ENCODE measurements around the gene TMEM271.

Gene TMEM271

DNA sequence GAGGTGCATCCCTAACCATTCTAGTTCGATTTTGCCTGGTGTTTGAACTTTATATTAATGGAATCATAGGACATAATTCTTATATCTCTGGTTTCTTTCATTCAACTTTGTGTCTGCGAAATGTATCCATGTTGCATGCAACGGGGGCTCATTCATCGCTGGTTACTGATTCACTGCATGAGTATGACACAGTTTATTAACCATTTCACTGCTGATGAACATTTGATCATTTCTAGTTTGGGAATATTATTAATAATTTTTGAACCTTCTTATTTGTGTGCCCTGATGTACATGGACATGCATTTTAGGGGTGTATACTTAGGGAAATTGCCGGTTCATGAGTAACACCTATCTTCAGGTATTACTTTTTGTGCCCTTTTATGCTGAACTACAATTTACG, 5.1 kb upstream of the TMEM271 start:
- no peak for DNase-seq (ENCODE audit: low read depth, low spot score)

DNA sequence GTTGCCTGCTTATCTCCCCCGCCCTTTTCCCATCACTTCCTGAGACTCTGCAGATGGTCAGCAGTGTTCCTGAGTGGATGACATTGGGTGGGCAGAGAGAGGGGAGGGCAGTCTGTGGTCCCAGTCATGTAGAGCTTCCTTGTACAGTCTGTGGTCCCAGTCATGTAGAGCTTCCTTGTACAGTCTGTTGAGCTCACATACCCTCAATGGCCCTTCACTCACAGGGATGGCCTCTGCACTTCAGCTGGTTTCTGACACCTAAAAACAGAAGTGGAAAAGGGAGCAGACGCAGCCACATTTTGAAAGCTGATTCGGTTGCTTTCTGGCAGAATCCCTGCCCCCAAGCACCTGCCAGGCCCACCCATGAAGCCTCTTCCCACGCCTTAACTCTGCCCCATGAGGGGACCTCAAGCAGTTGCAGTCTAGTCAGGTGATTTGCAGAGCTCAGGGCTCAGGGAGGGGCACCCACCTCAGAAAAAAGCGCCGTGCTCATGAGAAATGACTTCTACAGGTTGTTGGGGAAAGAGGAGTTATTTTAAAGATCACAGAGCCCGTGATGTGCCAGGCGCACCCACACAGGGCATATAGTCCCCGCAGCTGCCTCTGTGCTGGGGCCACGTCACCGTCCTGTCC, 3.6 kb upstream of the TMEM271 start:
- no peak for DNase-seq (ENCODE audit: low read depth, low spot score)

DNA sequence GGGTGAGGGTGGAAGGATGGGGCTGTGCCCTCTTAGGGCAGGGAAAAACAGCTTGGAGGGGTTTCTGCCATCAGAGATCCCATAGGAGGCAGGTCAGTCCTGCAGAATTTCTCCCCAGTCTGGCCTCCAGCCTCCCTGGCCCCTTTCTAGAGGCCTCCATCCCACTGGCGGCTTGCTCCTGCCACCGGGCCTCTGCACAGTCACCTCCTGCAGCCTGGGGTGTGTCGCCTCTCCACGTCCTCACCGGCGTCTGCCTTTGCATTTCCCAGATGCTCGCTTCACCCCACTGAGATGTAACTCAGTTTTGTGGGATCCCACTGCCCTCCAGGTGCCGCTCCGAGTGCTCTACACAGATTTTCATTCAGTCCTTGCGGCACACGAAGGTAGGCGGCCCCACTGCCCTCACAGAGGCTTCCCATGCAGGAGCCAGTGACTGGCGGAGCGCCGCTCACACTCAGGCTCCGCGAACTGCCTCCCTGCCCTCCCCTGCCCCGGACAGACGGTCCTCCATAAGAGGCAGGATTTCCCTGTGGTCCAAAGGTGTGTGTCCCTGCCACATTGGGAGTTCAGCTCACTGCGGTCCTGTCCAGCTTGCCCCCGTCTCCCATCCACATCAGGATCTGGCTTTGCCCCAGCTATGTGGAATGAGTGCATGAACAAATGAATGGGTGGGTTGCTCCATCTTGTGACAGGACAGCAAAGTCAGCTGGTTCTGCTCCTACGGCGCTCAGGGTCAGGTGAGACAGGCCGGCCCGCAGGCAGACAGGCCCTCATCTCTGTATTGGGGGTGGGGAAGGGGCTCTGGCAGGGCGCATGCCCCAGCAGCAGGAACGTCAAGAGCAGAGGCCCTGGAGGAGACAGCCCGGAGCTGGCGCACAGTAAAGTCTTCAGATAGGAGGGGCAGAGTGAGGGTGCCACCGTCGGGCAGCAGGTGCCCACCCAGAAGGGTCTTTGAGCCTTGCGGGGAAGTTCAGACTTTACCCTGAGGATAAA, 2.7 kb upstream of the TMEM271 start:
- DNase-seq (ENCODE audit: low read depth, low spot score): no peak

DNA sequence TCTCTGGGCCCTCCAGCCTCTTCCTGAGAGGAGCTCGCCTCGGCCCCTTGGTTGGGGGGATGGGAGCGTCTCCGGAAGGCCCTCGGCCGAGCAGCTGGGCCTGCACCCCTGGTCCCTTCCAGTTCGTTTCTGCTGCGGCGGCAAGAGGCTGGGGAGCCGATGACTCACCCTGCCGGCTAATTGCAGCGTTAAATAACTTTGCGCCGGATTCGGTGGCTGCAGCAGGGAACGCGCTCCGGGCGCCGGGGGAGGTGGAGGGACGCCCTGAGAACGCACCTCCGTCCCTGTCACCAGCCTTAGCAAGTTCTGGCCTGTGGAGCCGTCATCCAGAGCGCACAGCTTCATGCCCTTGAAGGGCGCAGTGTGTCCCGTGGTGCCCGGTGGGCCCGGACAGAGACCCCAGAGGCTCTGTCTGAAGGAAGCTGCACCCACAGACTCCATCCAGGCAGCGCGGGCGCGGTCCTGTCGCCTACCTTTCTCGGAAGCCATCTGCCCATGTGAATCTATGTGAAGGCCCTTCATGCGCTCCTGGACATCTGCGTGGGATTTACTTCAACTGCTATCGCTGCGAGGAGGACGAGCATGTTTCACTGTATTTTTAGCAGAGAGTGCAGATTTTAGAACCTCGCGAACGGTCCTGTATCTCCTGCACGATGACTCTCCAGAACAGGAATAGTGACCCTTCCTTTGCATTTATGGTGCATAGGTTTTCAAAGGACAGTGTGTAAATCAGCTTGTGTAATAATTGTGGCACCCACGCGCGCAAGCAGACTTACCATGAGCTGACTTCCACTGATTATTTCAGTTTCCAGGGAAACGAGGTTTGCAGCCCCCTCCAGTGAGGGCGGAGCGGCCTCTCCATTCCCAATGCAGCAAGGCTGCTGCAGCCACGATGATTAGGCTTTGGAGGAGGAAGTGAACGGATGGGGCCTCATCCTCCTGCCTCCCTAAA, 1.7 kb upstream of the TMEM271 start:
- DNase-seq (ENCODE audit: low read depth, low spot score): peak; percentile 72

DNA sequence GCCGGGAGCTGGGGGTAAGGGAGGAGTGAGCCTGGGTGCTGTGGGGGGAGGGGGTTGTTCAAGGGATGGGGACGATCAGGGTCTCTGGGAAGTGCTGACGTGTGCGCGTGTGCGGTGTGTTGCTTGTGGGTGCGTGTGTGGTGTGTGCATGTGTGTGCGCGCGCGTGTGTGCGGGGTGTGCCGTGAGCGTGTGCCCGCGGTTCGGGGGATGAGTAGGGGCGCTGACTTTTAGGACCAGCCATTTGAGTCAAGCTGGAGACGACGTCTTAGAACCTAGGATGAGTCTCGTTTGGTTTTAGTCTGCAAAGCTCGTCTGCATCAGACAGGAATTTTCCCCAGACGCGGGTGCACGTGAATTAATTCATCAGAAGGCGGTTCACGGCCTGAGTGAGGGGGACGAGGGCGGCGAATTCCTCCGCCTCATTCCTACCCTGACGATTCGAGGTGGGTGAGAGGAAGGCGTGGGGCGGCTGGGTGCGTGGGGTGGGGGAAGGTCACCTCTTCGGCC, 950 bp upstream of the TMEM271 start:
- no peak for DNase-seq (ENCODE audit: low read depth, low spot score)

DNA sequence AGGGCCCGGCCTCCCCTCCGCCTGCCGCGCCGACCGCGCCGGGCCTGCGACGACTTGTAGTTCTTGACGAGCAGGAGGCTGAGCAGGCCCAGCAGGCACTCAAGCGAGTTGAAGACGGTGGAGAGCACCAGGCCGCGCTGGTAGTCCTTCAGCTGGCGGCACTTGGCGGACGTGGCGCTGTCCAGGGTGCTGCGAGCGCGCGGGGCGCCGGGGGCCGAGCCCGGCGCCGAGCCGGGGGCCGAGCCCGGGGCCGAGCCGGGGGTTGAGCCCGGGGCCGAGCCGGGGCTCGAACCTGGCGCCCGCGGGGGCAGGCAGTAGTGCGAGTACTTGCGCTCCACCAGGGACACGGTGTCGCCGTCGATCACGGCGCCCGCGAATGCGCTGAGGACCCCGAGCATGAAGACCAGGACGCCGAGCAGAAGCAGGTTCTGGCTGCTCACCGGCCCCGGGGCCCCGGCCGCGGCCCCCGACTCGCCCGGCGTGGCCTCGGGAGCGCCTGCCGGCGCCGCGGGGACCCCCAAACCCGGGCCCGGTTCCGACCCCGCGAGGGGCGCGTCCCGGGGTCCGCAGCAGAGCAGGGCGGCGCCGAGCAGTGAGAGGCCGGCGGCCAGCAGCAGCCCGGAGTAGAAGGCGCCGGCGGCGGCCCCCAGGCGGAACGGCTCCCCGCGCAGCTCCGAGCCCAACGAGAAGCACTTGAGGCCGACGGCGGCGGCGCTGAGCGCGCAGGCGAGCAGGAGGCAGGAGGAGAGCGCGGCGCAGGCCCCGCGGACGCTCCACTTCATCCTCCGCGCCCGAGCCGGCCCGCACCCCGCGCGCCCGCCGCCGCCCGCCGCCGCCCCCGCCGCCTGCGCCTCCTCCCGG, 584 bp downstream of the TMEM271 start:
- peak; percentile 76 for DNase-seq (ENCODE audit: low read depth, low spot score)

DNA sequence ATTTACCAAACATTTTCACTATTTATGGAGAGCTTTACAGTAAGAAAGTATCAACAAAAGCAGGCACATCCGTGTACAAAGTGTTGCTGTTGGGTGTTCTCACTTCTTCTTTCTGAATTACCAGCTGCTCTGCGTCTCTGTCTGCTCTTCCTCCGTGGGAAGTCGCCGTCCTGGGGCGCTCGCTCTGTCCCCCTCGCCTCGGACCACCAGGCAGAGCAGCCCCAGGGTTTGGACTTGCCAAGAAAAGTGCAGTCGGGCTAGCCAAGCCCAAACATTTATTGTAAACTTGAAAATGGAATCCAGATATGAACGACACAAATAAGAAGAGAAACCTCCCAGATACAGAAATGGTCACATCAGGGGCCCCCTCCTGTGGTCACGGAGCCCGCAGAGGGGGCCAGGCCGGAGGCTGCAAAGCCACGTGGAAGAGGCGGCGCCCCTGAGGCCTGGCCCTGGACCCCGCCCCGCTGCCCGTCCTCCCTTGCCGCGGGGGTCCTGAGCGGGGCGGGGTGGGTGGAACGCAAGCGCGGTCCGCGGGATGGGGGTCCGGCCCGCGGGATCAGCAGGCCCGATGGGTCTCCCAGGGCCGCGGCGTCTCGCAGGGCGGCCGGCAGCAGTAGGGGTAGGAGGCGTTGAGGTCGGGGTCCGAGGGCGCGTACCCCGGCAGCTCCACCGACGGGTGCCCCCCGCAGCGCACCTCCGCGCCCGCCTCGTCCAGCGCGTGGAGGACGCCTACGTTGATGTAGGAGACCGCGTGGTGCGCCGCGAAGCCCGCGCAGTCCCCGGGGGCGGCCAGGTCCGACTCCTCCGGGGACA, 1.5 kb downstream of the TMEM271 start:
- DNase-seq (ENCODE audit: low read depth, low spot score): no peak

DNA sequence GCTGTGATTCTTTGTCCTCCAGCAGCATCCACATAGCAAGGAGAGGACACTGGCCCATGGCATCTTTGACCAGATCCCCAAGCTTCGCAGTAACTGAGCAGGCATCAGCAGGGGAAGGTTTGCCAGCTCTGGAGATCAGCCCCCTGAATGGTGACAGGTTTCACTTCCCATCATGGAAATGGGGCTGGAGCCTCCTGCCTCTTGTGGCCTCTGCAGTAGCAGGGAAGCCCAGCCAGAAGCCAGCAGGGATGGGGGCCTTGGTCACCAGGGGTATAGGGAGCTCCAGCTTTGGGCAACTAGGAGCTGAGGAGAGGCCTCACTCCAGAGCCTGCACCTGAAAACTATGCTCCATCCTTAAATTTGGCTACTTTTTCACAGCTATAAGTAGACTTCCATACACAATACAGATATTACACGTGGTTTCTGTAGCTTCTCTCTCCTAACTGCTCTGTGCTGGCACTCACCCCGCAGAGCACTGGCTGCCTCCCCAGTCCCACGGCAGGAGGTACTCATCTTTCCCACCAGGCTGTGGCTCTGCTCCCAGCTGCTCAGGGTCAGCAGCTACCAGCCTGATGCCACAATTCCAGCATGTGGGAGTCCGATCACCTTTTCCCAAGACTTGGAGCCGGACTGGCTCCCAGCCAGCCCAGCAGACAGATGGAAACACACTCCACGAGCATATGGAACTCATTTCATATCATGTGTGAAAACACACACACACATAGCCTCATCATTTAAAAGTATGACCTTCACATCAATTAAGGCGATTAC, 2.8 kb downstream of the TMEM271 start:
- DNase-seq (ENCODE audit: low read depth, low spot score): no peak

DNA sequence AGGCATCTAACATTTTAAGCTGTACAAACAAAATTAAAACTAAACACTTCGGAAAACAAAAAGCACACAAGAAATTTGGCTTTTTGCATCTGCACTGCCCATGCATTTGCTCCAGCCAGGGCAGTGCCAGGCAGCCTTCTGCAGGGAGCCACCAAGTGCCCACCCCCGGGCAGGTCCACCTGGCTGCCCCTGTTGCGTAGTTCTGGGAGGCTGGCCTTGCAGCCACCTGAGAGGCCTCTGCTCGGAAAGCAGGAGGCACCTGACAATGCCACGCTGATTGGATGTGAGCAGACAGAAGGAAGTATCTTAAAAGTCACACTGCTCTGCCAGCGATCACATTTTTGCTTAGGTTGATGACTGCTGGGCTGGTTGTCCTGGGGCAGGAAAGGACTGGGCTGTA, 3.5 kb downstream of the TMEM271 start:
- DNase-seq (ENCODE audit: low read depth, low spot score): no peak

DNA sequence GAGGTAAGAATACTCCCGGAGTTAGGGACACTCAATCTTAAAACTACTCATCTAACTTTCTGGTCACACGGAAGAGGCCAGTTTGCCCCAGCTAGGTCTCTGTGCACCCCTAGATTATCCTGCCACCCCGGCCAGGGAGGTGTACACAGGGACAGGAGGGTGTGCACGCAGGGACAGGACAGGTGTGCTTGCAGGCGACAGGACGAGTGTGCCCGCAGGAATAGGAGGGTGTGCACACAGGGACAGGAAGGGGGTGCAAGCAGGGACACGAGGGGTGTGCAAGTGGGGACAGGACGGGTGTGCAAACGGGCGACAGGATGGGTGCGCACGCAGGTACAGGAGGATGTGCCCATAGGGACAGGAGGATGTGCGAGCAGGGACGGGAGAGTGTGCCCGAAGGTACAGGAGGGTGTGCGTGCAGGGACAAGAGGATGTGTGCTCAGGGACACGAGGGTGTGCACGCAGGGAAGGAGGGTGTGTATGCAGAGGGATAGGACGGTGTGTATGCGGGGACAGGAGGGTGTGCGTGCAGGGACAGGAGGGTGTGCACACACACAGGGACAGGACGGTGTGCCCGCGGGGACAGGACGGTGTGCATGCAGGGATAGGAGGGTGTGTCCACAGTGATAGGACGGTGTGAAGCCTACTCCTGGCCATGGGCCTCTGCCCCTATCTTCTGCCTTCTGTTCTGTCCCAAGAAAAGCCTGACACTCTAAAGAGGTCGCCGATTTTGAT, 4.1 kb downstream of the TMEM271 start:
- DNase-seq (ENCODE audit: low read depth, low spot score): no peak

DNA sequence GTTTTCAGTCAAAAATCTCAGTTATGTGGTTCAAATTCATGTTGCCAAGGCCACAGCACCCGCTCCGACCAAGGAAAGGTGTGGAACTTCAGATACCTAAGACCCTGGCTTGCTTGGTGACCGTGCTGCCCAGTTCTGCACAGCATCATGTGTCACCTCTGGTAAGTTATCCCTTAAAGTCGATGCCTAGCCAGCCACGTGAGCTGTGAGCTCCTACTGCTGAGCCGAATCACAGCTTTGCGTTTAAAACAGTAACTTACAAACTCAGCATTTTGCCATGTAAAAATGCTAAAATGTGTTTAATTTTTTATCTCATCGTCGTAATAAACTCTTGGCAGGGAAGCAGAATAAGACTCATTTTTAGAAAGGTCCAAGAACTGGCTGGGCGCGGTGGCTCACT, 5.3 kb downstream of the TMEM271 start:
- DNase-seq (ENCODE audit: low read depth, low spot score): no peak

DNA sequence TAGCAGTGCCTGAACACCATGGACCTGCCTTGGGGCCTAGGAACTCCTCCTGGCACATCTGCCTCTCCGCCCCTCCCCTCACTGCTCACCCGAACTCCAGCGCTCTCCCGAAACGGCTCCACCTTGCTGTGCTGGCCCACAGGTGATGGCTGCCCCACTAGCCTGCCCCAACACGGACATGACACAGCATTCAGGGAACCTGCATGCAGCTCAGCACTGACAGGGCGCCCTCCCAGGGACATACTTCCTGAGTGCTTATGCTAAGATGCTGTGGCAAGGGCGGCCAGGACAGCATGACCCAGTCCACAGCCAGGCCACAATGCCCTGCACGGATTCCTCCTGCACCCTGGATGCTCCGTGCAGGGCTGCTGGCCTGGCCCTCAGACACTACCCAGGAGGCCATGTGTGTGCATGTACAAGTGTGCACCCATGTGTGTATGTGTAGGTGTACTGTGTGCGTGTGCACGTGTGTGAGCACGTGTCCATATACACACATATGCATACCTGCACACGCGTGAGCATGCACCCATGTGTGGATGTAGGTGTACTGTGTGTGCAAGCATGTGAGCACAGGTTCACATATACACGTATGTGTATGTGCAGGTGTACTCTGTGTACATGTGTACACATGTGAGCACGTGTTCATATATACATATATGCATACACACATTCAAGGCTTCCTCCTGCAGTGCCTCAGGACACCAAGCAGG, 6.0 kb downstream of the TMEM271 start:
- no peak for DNase-seq (ENCODE audit: low read depth, low spot score)

DNA sequence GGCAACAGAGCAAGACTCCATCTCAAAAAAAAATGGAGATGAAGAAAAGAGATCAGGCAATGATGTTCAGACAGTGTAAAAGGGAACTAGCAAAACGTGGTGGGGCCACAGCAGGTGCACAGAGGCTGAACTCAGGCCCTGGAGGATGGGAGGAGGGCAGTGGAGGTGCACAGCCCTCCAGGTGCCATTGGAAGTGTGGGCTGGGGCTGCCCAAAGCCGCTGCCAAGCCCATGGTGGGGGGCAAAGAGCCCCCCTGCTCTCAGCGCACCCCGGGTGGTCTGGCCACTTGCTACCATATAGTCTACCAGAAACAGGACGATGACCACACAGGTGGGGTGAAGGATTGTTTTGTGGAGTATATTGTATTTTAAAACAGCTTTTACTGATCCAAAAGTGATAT, 7.1 kb downstream of the TMEM271 start:
- DNase-seq (ENCODE audit: low read depth, low spot score): no peak

DNA sequence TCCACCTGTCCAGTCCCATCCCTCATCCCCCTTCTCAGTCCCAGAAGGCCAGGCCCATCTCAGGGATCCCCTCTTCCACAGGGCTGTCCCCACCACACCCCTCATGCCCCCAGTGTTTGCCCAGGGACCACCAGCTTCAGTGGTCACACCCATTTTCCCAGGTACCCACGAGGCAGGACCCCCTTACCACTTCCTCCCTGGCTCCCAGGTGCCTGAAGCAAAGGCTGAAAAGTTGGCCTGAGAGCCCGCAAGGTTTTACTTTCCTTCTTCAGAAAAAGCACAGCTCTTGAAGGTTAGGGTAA, 7.8 kb downstream of the TMEM271 start:
- DNase-seq (ENCODE audit: low read depth, low spot score): no peak

DNA sequence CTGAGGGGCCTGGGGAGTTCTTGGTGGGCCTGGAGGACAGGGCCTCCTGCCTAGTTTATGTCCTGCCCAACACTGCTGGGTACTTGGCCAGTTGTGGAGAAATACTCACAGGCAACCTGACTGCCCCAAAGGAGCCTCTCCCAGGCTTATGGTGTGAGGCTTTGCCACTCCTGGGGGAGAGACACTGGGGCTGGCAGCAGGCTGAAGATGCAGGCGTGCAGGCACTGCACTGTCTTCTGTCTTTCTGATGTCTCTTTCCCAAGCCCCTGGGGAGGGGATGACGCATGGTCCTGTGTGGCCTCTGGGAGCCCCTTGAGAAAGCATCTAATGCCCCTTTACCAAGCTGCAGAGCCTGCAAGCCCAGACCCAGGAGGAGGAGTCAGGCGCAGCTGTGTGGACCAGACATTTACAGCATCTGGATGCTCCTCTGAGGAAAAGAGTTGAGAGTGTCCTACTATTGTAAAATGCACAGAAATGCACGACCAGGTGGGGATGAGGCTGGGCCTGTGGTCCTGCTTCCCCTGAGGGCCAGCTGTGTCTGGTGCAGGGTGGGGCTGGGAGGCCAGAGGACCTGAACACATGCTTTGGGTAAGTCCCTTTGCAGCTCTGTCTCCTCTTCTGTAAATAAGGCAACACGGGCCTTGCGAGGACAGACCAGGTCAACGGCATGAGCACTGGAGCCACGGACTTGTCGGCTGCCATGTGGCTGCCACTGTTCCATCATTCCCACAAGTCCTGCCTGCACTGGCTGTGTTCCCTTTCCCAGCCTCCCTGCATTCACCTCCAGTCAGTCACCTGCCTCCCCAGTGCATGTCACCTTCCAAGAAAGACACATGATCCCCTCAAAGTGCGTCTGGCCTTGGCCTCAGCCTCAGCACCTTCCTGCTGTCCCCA, 8.4 kb downstream of the TMEM271 start:
- DNase-seq (ENCODE audit: low read depth, low spot score): no peak

DNA sequence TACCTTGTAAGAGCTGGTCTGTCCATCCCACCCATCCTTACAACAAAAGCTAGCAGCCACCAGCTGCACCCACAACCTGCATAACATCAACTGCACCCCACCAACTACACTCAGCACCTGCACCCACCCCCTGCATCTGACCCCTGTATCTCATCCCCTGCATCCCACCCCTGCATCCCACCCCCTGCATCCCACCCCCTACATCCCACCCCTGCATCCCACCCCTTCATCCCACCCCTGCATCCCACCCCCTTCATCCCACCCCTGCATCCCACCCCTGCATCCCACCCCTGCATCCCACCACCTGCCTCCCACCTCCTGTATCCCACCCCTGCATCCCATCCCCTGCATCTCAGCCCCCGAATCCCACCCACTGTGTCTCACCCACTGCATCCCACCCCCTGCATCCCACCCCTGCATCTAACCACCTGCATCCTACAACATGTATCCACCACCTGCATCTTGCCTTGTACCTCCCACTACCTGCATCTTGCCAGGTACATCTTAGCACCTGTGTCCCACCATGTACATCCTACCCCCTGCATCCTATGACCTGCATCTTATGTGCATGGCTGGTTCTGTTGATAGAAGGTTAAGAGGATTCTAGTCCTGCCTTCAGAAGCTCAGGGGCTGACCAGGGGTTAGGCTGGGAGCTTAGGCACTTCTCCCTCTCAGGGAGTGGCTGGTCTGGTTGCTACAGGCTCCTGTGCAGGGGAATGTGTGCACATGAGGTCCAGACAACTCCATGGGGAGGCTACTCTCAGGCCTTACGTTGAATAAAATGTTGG, 9.4 kb downstream of the TMEM271 start:
- DNase-seq (ENCODE audit: low read depth, low spot score): no peak
